DMS53 treated with DMSO at 0.1 percent for 48 hours (cell line): ENCODE data around the gene ZDHHC14.

Experiments used
- DNase-seq: peaks from one replicate; lab custom pipeline; 2025; ENCODE audit not compliant: unreplicated experiment; lab: John Stamatoyannopoulos, UW

The ZDHHC14 gene

GRCh38 chr6:157531169-157531985 lies 150.4 kb downstream of the ZDHHC14 start:
- peak; percentile 46 for DNase-seq

GRCh38 chr6:157531986-157532365 lies 151.0 kb downstream of the ZDHHC14 start:
- DNase-seq: no peak

GRCh38 chr6:157533048-157533871 lies 152.3 kb downstream of the ZDHHC14 start:
- no peak for DNase-seq

GRCh38 chr6:157534134-157534871 lies 153.3 kb downstream of the ZDHHC14 start:
- DNase-seq: no peak

- no peak for DNase-seq
These were observed 154.0 kb downstream of the ZDHHC14 start for GRCh38 chr6:157534977-157535339.

- no peak for DNase-seq
These were observed 154.6 kb downstream of the ZDHHC14 start for GRCh38 chr6:157535340-157536222.

- DNase-seq: no peak
These were observed 155.2 kb downstream of the ZDHHC14 start for GRCh38 chr6:157536223-157536545.

- DNase-seq: no peak
These were observed 156.6 kb downstream of the ZDHHC14 start for GRCh38 chr6:157537556-157537955.

- DNase-seq: no peak
These were observed 157.2 kb downstream of the ZDHHC14 start for GRCh38 chr6:157538168-157538567.

GRCh38 chr6:157538698-157539097 lies 157.7 kb downstream of the ZDHHC14 start:
- DNase-seq: no peak

- no peak for DNase-seq
These were observed 158.4 kb downstream of the ZDHHC14 start for GRCh38 chr6:157539421-157539822.

- DNase-seq: no peak
These were observed 159.1 kb downstream of the ZDHHC14 start for GRCh38 chr6:157539900-157540752.

GRCh38 chr6:157541618-157542413 lies 160.8 kb downstream of the ZDHHC14 start:
- DNase-seq: no peak

- no peak for DNase-seq
These were observed 161.6 kb downstream of the ZDHHC14 start for GRCh38 chr6:157542414-157543160.

GRCh38 chr6:157546321-157546720 lies 165.3 kb downstream of the ZDHHC14 start:
- DNase-seq: no peak

GRCh38 chr6:157547112-157547511 lies 166.1 kb downstream of the ZDHHC14 start:
- DNase-seq: no peak

- no peak for DNase-seq
These were observed 167.9 kb downstream of the ZDHHC14 start for GRCh38 chr6:157548635-157549467.

GRCh38 chr6:157549468-157549745 lies 168.4 kb downstream of the ZDHHC14 start:
- no peak for DNase-seq
